Uterus (tissue), 4 donors: ENCODE results near the gene TEX51. TPM values are rescaled to one million over a fixed set of nuclear protein-coding genes. Genes with fewer than 3 reads are reported as not detected.

ENCODE experiments used
- DNase-seq, 2 donors: peaks; one replicate each; pipeline ENCODE4 v3.0.0-alpha.2; 2019 to 2020
- H3K27ac ChIP-seq, 2 donors: fragments of 200-600 bp; sonication (generic); 1 replicate in 1 of 2; 2 replicates in 1 of 2; pipeline ENCODE4 v1.5.1; 2016 to 2018
- H3K27me3 ChIP-seq, 2 donors: fragments of 200-600 bp; sonication (generic); one replicate each; pipeline ENCODE4 v1.5.1; 2018 to 2019; ENCODE audit warnings: control low read depth in 1 of 2
- H3K36me3 ChIP-seq, 2 donors: fragments of 200-600 bp; sonication (generic); one replicate each; pipeline ENCODE4 v1.5.1; 2019; ENCODE audit warnings: control low read depth in 1 of 2
- H3K4me1 ChIP-seq, 2 donors: fragments of 200-600 bp; sonication (generic); one replicate each; pipeline ENCODE4 v1.5.1; 2018 to 2019; ENCODE audit warnings: control low read depth in 1 of 2
- H3K4me3 ChIP-seq, 2 donors: fragments of 200-600 bp; sonication (generic); 1 replicate in 1 of 2; 2 replicates in 1 of 2; pipeline ENCODE4 v1.5.1; 2018 to 2019; ENCODE audit warnings: mild to moderate bottlenecking in 1 of 2
- H3K9me3 ChIP-seq, 2 donors: fragments of 200-600 bp; sonication (generic); one replicate each; pipeline ENCODE4 v1.5.1; 2019; ENCODE audit warnings: control low read depth in 1 of 2
- POLR2A ChIP-seq, 2 donors: fragments of 450-650 bp; IDR thresholded peaks; one replicate each; pipeline ENCODE4 v1.6.1; 2016; ENCODE audit warnings: antibody characterized with exemption in 2 of 2, mild to moderate bottlenecking in 1 of 2, moderate library complexity in 1 of 2
- intact Hi-C: fragments of 100-400 bp; cut with DNase I; formaldehyde crosslinking; loops from one replicate; pipeline ENCODE4 v1.15.1; 2023; ENCODE audit warnings: low total_unique reads
- total RNA-seq, 4 donors: library from RNA; depleted of rRNA in 3 of 4; stranded (reverse); fragments of >200 nt in 3 of 4; gene quantifications; one replicate each; pipeline versions ENCODE4 v1.1.0 to v1.2.4, GENCODE V29; 2014 to 2023
- TF ChIP-seq, protein P1 (sequence below), 4 experiments: fragments of 200-600 bp in 2 of 4; fragments of 450-650 bp in 2 of 4; sonication (generic) in 2 of 4; IDR thresholded peaks; one replicate each; pipeline ENCODE4 v1.5.1; 2016 to 2019; ENCODE audit warnings: antibody characterized with exemption in 4 of 4, mild to moderate bottlenecking in 2 of 4, moderate library complexity in 1 of 4
- donor health status: DM: yes; HTN: yes; CAD: no.

TEX51 gene
- total RNA-seq, 4 donors from 2014 or later: not detected

DNA sequence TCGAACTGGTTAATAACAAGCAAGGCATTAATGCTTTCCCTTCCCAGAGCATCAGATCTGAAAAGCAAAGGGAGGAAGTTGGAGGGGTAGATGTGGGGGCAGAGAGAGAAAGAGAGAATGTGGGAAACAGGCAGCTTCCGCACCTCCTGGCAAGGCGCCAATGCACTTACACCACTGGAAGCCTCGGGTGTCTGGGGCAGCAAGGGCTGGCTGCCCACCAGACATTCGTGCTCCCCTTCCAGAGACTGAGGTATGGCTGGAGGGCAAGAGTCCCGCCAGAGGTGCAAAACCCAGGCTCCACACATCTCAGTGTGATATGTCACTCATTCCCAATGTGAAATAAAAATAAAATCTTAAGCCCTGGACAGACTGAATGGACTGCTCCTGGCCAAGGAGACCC, 46.4 kb downstream of the TEX51 start:
- Histone ChIP-seq H3K27me3 (no peaks in the 10 kb centered on the region), H3K36me3 (no peaks in the 10 kb centered on the region), H3K4me1 (no peaks in the 10 kb centered on the region), H3K27ac (no peak overlapping the region), H3K4me3 (no peak overlapping the region), H3K9me3 (no peaks in the 10 kb centered on the region)
- intact Hi-C loops: loop anchor here (5.0 kb wide), 1 partner anchor 917 kb away; no protein-coding TSS in a partner anchor
- TF ChIP-seq POLR2A (IDR thresholded peaks at IDR 0.05): no peak
- TF ChIP-seq, protein P1, sequence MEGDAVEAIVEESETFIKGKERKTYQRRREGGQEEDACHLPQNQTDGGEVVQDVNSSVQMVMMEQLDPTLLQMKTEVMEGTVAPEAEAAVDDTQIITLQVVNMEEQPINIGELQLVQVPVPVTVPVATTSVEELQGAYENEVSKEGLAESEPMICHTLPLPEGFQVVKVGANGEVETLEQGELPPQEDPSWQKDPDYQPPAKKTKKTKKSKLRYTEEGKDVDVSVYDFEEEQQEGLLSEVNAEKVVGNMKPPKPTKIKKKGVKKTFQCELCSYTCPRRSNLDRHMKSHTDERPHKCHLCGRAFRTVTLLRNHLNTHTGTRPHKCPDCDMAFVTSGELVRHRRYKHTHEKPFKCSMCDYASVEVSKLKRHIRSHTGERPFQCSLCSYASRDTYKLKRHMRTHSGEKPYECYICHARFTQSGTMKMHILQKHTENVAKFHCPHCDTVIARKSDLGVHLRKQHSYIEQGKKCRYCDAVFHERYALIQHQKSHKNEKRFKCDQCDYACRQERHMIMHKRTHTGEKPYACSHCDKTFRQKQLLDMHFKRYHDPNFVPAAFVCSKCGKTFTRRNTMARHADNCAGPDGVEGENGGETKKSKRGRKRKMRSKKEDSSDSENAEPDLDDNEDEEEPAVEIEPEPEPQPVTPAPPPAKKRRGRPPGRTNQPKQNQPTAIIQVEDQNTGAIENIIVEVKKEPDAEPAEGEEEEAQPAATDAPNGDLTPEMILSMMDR (IDR thresholded peaks at IDR 0.05): no peak
- DNase-seq: no peak

DNA sequence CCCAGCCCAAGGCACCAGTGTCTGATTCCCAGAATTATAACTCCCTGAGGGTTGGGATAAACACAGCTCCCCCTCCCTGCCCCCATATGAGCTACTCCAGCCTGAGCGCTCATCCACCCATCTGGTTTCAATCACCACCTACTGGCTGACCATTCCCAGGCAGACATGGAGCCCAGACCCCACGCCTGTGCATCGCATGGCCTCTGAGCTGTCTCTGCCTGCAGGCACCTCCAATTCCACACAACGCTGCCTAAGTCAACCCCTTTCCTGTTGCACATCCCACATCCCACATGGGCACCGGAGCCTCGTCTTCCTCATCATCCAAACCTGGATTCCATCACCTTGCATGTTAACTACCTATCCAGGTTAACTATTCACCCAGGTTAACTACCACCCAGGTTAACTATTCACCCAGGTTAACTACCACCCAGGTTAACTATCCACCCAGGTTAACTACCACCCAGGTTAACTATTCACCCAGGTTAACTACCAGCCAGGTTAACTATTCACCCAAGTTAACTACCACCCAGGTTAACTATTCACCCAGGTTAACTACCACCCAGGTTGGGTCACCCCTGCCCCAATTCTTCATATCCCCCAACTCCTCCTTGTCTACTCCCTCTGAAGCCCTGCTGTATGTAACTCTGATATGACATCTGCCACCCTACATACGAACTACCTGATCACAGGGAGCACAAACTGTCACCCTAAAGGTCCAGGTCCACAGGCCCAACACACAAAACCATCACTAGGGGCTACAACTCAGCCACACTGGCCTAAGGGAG, 47.8 kb downstream of the TEX51 start:
- TF ChIP-seq POLR2A (IDR thresholded peaks at IDR 0.05): no peak
- TF ChIP-seq, protein P1 (IDR thresholded peaks at IDR 0.05): no peak
- no peak for DNase-seq
- Histone ChIP-seq H3K9me3 (no peaks in the 10 kb centered on the region), H3K27ac (no peak overlapping the region), H3K36me3 (no peaks in the 10 kb centered on the region), H3K27me3 (no peaks in the 10 kb centered on the region), H3K4me3 (no peak overlapping the region), H3K4me1 (no peaks in the 10 kb centered on the region)
- intact Hi-C loops: loop anchor here (5.0 kb wide), 1 partner anchor 916 kb away; no protein-coding TSS in a partner anchor

DNA sequence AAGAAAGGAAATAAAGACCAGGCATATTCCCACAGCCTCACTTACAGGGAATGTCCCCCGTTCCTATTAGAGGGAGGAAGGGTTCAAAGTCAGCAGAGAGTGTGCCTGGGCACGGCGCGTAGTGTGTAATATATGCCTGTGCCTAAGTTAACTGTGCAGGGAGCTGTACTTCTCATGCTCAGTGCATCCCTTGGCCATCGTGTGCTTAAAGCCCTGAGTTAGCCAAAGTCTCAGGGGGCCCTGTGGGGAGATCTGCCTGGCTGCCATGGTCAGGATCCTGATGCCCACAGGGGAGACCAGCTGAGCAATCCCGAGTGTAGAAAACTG, 48.4 kb downstream of the TEX51 start:
- intact Hi-C loops: loop anchor here (5.0 kb wide), 1 partner anchor 915 kb away; no protein-coding TSS in a partner anchor
- no peak for DNase-seq
- TF ChIP-seq POLR2A (IDR thresholded peaks at IDR 0.05): no peak
- TF ChIP-seq, protein P1 (IDR thresholded peaks at IDR 0.05): no peak
- Histone ChIP-seq H3K9me3 (no peaks in the 10 kb centered on the region), H3K36me3 (no peaks in the 10 kb centered on the region), H3K4me3 (no peak overlapping the region), H3K27ac (no peak overlapping the region), H3K27me3 (no peaks in the 10 kb centered on the region), H3K4me1 (no peaks in the 10 kb centered on the region)

DNA sequence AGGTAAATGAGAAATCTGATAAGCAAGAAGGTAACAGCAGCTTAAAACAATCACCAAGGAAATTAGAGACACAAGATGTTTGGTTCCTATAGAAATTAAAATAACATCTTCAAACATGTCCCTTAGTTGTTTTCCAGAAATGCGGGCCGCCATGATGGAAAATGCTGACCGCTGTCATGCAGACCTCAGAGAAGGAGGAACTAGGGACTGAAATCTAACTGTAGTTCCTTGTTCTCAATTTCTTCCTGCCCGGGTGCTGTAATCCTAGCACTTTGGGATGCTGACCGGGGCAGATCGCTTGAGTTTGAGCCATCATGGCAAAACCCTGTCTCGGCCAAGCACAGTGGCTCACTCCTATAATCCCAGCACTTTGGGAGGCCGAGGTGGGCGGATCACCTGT, 51.1 kb downstream of the TEX51 start:
- intact Hi-C loops: loop anchor here (5.0 kb wide), 1 partner anchor 913 kb away; no protein-coding TSS in a partner anchor

DNA sequence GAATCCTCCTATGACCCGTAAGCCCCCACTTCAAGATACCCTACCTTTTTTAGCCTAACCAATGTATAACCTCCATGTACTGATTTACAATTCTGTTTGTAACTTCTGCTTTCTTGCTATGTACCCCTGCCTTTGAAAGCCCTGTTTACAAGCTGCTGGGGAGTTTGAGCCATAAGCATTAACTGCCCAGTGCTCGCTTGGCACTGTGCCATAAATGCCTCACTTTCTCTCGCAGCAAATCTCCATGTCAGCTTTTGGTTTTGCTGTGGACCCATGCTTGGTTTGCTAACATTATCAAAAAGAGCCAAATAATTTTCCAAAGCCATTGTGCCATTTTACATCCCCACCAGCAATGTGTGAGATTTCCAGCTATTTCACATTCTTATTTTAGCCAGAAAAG, 51.8 kb downstream of the TEX51 start:
- intact Hi-C loops: no loop called here
- Histone ChIP-seq H3K36me3 (no peaks in the 10 kb centered on the region), H3K4me1 (no peaks in the 10 kb centered on the region), H3K9me3 (no peaks in the 10 kb centered on the region), H3K27me3 (no peaks in the 10 kb centered on the region), H3K27ac (no peak overlapping the region), H3K4me3 (no peak overlapping the region)
- DNase-seq: no peak
- TF ChIP-seq, protein P1 (IDR thresholded peaks at IDR 0.05): no peak
- TF ChIP-seq POLR2A (IDR thresholded peaks at IDR 0.05): no peak

More for the DNA sequence above, 51.1 kb downstream of the TEX51 start:
- Histone ChIP-seq H3K9me3 (no peaks in the 10 kb centered on the region), H3K27me3 (no peaks in the 10 kb centered on the region), H3K27ac (no peak overlapping the region), H3K4me3 (no peak overlapping the region), H3K36me3 (no peaks in the 10 kb centered on the region), H3K4me1 (no peaks in the 10 kb centered on the region)
- DNase-seq: no peak
- TF ChIP-seq POLR2A (IDR thresholded peaks at IDR 0.05): no peak
- TF ChIP-seq, protein P1 (IDR thresholded peaks at IDR 0.05): no peak
